ENCODE data around the gene SMIM28.
A peak's percentile ranks its signal among the peaks of the same experiment; 100 is the strongest.

Gene SMIM28

GRCh38 chr6:138427701-138428100, 50.0 kb downstream of the SMIM28 start:
- TF ChIP-seq, protein P1, sequence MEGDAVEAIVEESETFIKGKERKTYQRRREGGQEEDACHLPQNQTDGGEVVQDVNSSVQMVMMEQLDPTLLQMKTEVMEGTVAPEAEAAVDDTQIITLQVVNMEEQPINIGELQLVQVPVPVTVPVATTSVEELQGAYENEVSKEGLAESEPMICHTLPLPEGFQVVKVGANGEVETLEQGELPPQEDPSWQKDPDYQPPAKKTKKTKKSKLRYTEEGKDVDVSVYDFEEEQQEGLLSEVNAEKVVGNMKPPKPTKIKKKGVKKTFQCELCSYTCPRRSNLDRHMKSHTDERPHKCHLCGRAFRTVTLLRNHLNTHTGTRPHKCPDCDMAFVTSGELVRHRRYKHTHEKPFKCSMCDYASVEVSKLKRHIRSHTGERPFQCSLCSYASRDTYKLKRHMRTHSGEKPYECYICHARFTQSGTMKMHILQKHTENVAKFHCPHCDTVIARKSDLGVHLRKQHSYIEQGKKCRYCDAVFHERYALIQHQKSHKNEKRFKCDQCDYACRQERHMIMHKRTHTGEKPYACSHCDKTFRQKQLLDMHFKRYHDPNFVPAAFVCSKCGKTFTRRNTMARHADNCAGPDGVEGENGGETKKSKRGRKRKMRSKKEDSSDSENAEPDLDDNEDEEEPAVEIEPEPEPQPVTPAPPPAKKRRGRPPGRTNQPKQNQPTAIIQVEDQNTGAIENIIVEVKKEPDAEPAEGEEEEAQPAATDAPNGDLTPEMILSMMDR (IDR thresholded peaks at IDR 0.05; ENCODE audit: low read depth, low read length): no peak
- H3K4me3 ChIP-seq (replicated peaks in 1 of 2; ENCODE audit: low read depth in 2 of 2, low read length in 2 of 2): no peak overlapping the region
- no peak for DNase-seq (ENCODE audit: low read depth in 2 of 2)

DNA sequence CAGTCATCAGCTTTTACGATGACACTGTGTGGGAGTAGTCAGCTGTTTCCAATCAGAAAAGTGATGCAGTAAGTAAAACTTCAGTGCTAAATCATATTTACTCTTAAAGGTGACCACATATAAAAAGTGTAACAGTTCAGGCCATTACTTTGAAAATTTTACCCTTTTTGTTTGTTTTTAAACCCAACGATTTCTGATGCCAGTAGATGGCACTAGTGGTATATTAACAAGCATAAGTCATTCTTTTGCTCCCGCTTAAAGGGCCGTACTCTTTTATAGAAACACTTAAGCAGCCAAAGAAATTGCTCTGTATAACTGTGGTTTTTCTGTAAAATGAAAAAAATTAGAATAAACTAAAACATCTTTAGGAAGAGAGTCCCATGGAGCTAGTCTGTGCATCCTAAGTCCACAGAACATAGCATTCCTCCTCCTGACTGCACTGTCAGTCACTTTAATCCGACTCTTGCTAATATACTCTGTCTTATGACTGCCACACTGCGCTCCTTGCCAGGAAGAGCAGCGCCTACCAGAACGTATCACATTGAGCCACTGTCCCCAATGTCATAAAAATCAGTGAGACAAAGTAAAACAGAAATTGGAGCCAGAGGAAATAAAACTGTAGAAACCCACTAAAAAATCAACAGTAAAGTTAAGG, 51.4 kb downstream of the SMIM28 start:
- TF ChIP-seq, protein P1 (IDR thresholded peaks at IDR 0.05; ENCODE audit: low read depth, low read length): peak; percentile 56
- DNase-seq (ENCODE audit: low read depth in 2 of 2): peak; percentile 80 to 82
- no peak overlapping the region for H3K4me3 ChIP-seq (replicated peaks in 1 of 2; ENCODE audit: low read depth in 2 of 2, low read length in 2 of 2)

DNA sequence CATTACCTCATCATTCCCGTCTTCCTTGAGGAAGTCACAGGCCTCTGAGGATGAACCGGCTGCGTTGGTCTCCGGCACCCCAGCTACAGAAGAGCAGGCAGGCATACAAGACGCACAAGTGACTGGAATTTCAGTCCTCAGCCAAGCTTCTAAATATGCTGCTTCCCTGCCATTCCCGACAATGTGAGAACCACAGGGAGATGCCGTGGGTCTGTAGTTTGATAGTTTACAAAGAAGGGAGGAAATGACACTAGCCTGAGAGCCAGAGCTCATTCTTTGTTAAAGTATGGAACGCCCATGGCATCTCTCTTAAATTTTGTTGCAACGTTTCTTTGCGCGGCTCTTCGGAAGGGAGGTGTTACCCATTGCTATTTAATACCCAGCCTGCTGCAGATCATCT, 52.1 kb downstream of the SMIM28 start:
- no peak for DNase-seq (ENCODE audit: low read depth in 2 of 2)
- H3K4me3 ChIP-seq (replicated peaks in 1 of 2; ENCODE audit: low read depth in 2 of 2, low read length in 2 of 2): no peak overlapping the region

GRCh38 chr6:138430361-138431145, 52.8 kb downstream of the SMIM28 start:
- DNase-seq (ENCODE audit: low read depth in 2 of 2): no peak
- H3K4me3 ChIP-seq (replicated peaks in 1 of 2; ENCODE audit: low read depth in 2 of 2, low read length in 2 of 2): no peak overlapping the region
- TF ChIP-seq, protein P1 (IDR thresholded peaks at IDR 0.05; ENCODE audit: low read depth, low read length): no peak

More for the DNA sequence above, 52.1 kb downstream of the SMIM28 start:
- TF ChIP-seq, protein P1 (IDR thresholded peaks at IDR 0.05; ENCODE audit: low read depth, low read length): no peak

- H3K4me3 ChIP-seq (replicated peaks in 1 of 2; ENCODE audit: low read depth in 2 of 2, low read length in 2 of 2): no peak overlapping the region
- TF ChIP-seq, protein P1 (IDR thresholded peaks at IDR 0.05; ENCODE audit: low read depth, low read length): no peak
- no peak for DNase-seq (ENCODE audit: low read depth in 2 of 2)
These were observed 53.8 kb downstream of the SMIM28 start for GRCh38 chr6:138431256-138432062.

DNA sequence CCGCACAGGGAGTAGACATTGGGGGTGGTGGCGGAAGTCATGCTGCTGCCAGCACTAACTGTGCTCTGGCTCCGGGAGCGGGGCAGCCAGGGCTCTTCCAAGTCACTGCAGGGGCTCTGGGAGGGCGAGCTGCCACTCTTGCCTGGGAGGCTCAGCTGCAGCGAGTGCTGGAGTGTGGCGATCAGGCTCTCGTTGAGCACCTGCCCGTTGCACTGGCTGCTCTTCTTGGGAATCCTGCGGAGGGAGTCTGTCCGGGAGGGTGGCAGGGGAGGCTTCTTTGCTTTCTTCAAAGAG, 54.3 kb downstream of the SMIM28 start:
- no peak overlapping the region for H3K4me3 ChIP-seq (replicated peaks in 1 of 2; ENCODE audit: low read depth in 2 of 2, low read length in 2 of 2)
- no peak for DNase-seq (ENCODE audit: low read depth in 2 of 2)
- TF ChIP-seq, protein P1 (IDR thresholded peaks at IDR 0.05; ENCODE audit: low read depth, low read length): no peak
